NCI-H2107 treated with DMSO at 0.1 percent for 48 hours (cell line): ENCODE results near the gene SHC3.
"Not testable (repeated sequence)": the region's sequence is repeated elsewhere in the genome, so short reads cannot be mapped to it uniquely, and the experiment has no call there.

Experiments
- DNase-seq: peaks from one replicate; lab custom pipeline; 2025; ENCODE audit not compliant: unreplicated experiment; lab: John Stamatoyannopoulos, UW

The SHC3 gene, protein sequence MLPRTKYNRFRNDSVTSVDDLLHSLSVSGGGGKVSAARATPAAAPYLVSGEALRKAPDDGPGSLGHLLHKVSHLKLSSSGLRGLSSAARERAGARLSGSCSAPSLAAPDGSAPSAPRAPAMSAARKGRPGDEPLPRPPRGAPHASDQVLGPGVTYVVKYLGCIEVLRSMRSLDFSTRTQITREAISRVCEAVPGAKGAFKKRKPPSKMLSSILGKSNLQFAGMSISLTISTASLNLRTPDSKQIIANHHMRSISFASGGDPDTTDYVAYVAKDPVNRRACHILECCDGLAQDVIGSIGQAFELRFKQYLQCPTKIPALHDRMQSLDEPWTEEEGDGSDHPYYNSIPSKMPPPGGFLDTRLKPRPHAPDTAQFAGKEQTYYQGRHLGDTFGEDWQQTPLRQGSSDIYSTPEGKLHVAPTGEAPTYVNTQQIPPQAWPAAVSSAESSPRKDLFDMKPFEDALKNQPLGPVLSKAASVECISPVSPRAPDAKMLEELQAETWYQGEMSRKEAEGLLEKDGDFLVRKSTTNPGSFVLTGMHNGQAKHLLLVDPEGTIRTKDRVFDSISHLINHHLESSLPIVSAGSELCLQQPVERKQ

GRCh38 chr9:89177944-89178829 lies at the start of gene SHC3:
SHC3 (minus strand) TSS chr9:89178818; CDS start chr9:89178460, 358 bp downstream.
- no peak for DNase-seq

DNA sequence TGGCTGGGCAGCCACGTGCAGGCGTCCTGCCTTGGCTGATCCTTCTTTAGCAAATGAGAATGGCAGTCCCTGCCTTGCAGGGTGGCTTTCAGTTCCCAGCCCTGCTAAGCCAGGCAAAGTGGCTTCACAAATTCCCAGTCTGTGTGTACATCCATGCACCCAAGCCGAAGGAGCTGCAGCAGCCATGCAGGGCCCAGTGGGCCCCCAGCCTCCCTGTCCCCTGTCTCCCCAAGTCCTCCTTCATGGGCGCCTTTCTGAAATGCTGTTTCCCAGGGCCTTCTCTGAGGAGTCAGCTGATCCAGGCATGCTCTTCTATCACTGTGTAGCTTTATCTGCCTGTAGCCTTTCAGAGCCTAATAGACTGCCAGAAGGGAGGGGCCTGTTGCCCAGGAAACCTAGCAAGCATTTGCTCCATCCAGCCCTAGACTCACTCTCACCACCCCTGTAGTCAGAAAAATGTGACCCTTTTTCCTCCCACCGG lies 47.4 kb upstream of the SHC3 start:
- no peak for DNase-seq

DNA sequence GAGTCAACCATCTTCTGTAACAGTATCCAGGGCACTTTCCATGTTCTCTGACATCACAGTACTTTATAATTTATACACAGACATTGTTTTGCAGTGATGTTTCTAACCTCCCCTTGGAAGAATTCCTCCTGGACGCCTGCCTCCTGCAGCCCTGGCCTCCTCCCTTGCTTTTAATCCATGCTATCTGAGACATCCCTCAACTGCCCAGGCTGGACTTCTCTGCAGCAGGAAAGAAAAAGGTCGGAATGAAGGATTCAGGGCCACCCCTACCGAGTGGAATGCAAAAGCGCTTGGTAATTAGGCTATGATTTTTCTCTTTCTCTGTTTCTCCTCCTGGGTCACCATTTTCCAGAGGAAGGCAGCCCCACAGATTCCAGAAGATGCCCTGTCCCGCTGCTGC lies 47.0 kb upstream of the SHC3 start:
- DNase-seq: no peak

- DNase-seq: no peak
These were observed 46.4 kb upstream of the SHC3 start for GRCh38 chr9:89225036-89225435.

DNA sequence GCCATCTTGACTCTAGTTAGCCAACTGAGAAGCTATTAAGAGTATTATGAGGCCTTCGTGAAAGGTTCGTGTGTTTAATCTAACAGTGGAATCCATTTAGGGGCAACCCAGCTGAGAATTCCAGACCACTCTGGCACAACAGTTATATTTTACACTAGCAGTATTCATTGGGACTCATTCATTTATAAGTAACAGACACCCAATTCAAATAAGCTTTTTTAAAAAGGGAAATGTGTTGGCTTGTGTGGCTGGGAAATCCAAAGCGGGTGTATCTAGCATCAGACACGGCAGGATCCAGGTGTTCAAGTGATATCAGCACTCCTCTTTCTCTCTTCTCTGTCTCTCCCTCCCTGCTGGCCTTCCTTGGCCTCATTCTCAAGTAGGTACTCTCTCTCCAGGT lies 46.0 kb upstream of the SHC3 start:
- DNase-seq: no peak

DNA sequence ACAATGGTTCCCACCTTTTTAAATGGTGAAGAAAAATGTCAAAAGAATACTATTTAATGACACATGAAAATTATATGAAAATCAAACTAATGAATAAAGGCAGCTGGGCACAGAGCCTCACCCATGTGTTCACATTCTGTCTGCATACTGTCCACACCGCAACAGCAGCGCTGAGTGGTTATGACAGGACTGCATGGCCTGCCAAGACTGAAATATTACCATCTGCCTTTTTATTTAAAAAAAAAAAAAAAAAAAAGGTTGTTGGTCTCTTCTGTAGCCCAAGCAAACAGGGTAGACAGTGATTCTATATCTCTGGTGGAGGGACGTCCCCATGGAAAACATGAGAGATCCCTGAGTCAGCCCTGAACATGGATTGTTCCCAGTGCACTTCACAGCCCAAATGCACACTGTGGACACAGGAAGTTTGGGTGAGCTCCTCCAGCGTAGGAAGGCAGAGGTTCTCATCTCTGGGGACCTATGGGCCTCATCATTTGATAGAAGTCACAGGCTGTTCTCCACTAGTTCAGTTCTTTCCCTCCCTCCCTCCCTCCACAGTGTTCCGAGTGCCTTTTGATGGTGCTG lies 44.9 kb upstream of the SHC3 start:
- DNase-seq: no peak

GRCh38 chr9:89219637-89220036 lies 41.0 kb upstream of the SHC3 start:
- DNase-seq: no peak

- no peak for DNase-seq
These were observed 39.7 kb upstream of the SHC3 start for GRCh38 chr9:89218040-89218928.

DNA sequence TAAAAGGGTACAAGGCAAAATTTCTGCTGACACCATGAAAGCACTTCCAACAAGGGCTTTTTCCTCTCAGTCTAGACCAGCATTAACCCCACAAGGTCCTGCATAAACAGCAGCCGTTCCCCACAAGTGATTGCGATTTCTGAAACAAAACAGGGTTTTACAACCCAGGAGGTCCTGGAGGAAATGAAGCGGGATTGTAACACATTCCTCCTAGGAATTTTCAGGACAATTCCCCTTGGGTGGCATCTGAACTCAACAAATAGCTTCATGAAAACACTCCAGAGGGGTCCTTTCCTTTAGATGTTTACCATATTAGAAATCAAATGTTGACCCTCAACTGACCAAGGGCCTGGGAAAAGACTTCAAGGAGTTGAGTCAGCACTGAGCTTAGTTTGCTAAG lies 36.7 kb upstream of the SHC3 start:
- no peak for DNase-seq

GRCh38 chr9:89213396-89213880 lies 34.8 kb upstream of the SHC3 start:
- no peak for DNase-seq

DNA sequence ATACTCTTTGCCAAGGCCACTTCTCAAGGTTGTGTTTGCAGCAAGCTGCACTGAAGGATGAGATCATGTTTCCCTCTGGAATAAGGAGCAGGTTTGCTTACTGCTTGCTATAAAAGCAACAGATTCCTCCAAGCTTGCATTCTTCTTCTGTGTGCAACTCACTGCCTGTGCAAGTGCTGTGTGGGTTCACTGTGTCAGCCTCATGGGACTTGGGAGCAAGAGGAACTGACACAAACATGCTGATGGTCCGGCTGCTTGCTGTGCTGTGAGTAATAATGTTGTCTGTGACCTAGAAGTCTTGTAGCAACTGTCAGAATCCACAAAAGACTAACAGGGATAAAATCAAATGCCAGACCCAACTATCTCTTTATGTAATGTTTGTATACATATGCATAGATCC lies 33.6 kb upstream of the SHC3 start:
- no peak for DNase-seq

DNA sequence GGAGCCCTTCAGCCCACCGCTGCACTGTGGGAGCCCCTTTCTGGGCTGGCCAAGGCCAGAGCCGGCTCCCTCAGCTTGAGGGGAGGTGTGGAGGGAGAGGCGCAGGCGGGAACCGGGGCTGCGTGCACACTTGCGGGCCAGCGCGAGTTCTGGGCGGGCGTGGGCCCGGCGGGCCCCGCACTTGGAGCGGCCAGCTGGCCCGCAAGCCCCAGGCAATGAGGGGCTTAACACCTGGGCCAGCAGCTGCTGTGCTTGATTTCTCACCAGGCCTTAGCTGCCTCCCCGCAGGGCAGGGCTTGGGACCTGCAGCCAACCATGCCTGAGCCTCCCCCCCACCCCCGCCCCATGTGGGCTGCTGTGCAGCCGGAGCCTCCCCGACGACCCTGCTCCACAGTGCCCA lies 30.7 kb upstream of the SHC3 start:
- not testable (repeated sequence) for DNase-seq

- DNase-seq: no peak
These were observed 28.4 kb upstream of the SHC3 start for GRCh38 chr9:89207026-89207425.

DNA sequence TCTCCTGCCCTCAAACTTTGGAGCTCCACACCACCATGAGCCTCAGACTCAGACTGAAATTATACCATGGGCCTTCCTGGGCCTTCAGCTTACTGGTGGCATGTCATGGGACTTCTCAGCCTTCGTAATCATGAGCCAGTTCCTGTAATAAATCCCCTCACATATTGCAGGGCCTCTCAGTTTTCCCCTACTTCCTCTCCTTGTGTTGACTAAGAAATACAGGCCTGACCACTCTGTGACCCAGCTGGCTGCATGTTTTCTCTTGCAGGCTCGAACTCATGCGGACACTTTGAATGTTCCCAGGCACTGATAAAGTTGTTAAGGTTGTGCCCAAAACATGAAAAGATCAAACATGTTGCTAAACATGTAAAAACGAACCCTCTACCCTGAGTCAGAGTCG lies 26.2 kb upstream of the SHC3 start:
- DNase-seq: no peak

DNA sequence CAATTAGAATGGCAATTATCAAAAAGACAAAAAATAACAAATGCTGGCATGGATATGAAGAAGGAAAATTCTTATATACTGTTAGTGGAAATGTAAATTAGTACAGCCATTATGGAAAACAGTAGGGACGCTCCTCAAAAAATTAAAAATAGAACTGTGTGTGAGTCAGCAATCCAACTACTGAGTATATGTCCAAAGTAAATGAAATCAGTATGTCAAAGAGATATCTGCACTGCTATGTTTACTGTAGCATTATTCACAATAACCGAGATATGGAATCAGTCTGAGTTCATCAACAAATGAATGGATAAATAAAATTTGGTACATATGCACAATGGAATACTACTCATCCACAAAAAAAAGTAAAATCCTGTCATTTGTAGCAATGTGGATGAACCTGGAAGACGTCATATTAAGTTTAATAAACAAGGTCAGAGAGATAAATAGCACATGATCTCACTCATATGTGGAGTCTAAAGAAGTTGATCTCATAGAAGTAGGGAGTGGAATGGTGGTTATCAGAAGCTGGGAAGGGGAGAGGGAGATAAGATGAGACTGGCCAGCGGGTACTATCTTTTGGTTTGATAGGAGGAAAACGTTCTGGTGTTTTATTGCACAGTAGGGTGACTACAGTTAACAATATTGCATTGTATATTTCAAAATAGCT lies 16.6 kb upstream of the SHC3 start:
- no peak for DNase-seq

GRCh38 chr9:89194421-89195130 lies 16.0 kb upstream of the SHC3 start:
- no peak for DNase-seq

DNA sequence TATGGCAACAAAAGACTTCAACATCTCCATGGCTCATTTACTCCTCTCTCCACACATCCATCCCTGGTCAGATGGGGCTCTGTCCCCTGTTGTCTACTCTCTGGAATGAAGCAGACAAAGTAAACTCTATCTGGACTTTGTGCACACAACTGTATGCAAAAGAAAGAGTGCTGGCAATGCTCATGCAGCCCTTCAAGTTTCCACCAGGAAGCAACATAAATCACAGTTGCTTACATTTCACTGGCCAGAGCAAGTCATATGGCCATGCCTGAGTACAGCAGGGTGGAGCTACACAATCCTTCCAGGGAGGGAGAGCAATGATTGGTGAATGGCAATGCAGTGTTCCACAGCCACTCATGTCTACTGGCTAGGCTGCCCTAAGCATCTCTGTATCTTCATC lies 12.4 kb upstream of the SHC3 start:
- no peak for DNase-seq

- no peak for DNase-seq
These were observed 10.6 kb upstream of the SHC3 start for GRCh38 chr9:89189215-89189614.

- DNase-seq: no peak
These were observed 9.3 kb upstream of the SHC3 start for GRCh38 chr9:89187950-89188349.
